PC-3 (cell line): ENCODE results near the gene SMAD7. TPM values are rescaled to one million over a fixed set of nuclear protein-coding genes. Genes with fewer than 3 reads are reported as not detected.

ENCODE experiments used
- ATAC-seq: fragments of 200-7000 bp; cut with Tn5 transposase; 2 replicates; pipeline ENCODE4 v1.9.1; 2020; ENCODE audit warnings: mild to moderate bottlenecking, moderate library complexity
- BruUV-seq: library from RNA; stranded (reverse); fragments of 400-500 nt; replicated peaks from 2 replicates; lab custom pipeline; 2021; lab: Mats Ljungman, UMichigan
- CTCF ChIA-PET: fragments of 300-600 bp; sonication (Branson Sonifier 250); formaldehyde crosslinking; loops from one replicate; lab custom pipeline; 2022; ENCODE audit warnings: antibody characterized with exemption; lab: Charles Lee
- POLR2A ChIA-PET: fragments of 300-600 bp; sonication (Branson Sonifier 250); formaldehyde crosslinking; loops from one replicate; lab custom pipeline; 2022; ENCODE audit warnings: antibody characterized with exemption; ENCODE audit not compliant: unreplicated experiment; lab: Charles Lee
- DNase-seq: peaks from one replicate; pipeline ENCODE4 v3.0.0-alpha.2; 2015
- H2AFZ ChIP-seq: fragments of 300-600 bp; sonication (generic); 2 replicates; pipeline ENCODE4 v1.6.0; 2016; ENCODE audit warnings: antibody characterized with exemption, low read length
- H3F3A ChIP-seq: fragments of 300-600 bp; sonication (generic); one replicate; pipeline ENCODE4 v1.6.0; 2017; ENCODE audit warnings: antibody characterized with exemption, low read length, control low read depth, mild to moderate bottlenecking; ENCODE audit not compliant: unreplicated experiment
- H3K27ac ChIP-seq: fragments of 300-600 bp; sonication (generic); 2 replicates; pipeline ENCODE4 v1.5.1; 2016; ENCODE audit warnings: mild to moderate bottlenecking, low read length
- H3K27me3 ChIP-seq: fragments of 300-600 bp; sonication (generic); 2 replicates; pipeline ENCODE4 v1.6.1; 2016; ENCODE audit warnings: low read length, mixed read lengths
- H3K36me3 ChIP-seq: fragments of 300-600 bp; sonication (generic); 2 replicates; pipeline ENCODE4 v1.6.1; 2016; ENCODE audit warnings: low read depth, mixed run types, low read length, mixed read lengths
- H3K4me1 ChIP-seq: fragments of 300-600 bp; sonication (generic); 2 replicates; pipeline ENCODE4 v1.5.1; 2016; ENCODE audit warnings: low read length; ENCODE audit not compliant: insufficient read depth
- H3K4me2 ChIP-seq: fragments of 300-600 bp; sonication (generic); 2 replicates; pipeline ENCODE4 v1.6.0; 2016; ENCODE audit warnings: low read length
- H3K4me3 ChIP-seq: fragments of 300-600 bp; sonication (generic); 2 replicates; pipeline ENCODE4 v1.5.1; 2016; ENCODE audit warnings: mild to moderate bottlenecking, low read length, mixed read lengths
- H3K79me2 ChIP-seq: fragments of 300-600 bp; sonication (generic); 2 replicates; pipeline ENCODE4 v1.6.1; 2017; ENCODE audit warnings: low read length, mixed read lengths
- H3K9ac ChIP-seq: fragments of 300-600 bp; sonication (generic); 2 replicates; pipeline ENCODE4 v1.6.0; 2016; ENCODE audit warnings: mild to moderate bottlenecking, low read length
- H3K9me2 ChIP-seq: fragments of 300-600 bp; sonication (generic); replicated peaks from 2 replicates; pipeline ENCODE4 v1.6.1; 2016; ENCODE audit warnings: mixed run types, low read length, mixed read lengths
- H3K9me3 ChIP-seq: fragments of 300-600 bp; sonication (generic); 2 replicates; pipeline ENCODE4 v1.6.1; 2016; ENCODE audit warnings: low read length, mixed read lengths
- H4K20me1 ChIP-seq: fragments of 300-600 bp; sonication (generic); 2 replicates; pipeline ENCODE4 v1.6.1; 2016; ENCODE audit warnings: low read length, mixed read lengths
- CTCF ChIP-seq: fragments of 300-600 bp; sonication (generic); conservative IDR thresholded peaks from 2 replicates; pipeline ENCODE4 v1.5.1; 2017; ENCODE audit warnings: antibody characterized with exemption, low read depth, mild to moderate bottlenecking, low read length
- EZH2 ChIP-seq: fragments of 300-600 bp; sonication (generic); IDR thresholded peaks from one replicate; pipeline ENCODE4 v1.6.1; 2017; ENCODE audit warnings: antibody characterized with exemption, mild to moderate bottlenecking, low read length; ENCODE audit not compliant: unreplicated experiment
- EZH2phosphoT487 ChIP-seq: fragments of 300-600 bp; sonication (generic); IDR thresholded peaks from 2 replicates; pipeline ENCODE4 v1.6.1; 2018; ENCODE audit warnings: mild to moderate bottlenecking, antibody characterized with exemption, low read length, borderline replicate concordance
- intact Hi-C: fragments of 100-400 bp; cut with micrococcal nuclease; formaldehyde crosslinking; loops from 2 replicates; pipeline ENCODE4 v1.9.0; 2023
- total RNA-seq: library from RNA; depleted of rRNA; stranded (reverse); fragments of >200 nt; gene quantifications from 2 replicates; pipeline ENCODE4 v1.2.3, GENCODE V29; 2014

SMAD7 gene
- total RNA-seq, 1 experiment from 2014 or later, result 9.4 TPM

GRCh38 chr18:48875942-48876511 lies 74.7 kb downstream of the SMAD7 start:
- H3F3A ChIP-seq, result no peaks in the 10 kb centered on the region
- BruUV-seq, result no TSS peak
- H3K27me3 ChIP-seq, result no peaks in the 10 kb centered on the region
- no peak overlapping the region for H2AFZ ChIP-seq
- POLR2A ChIA-PET, result no interaction called here
- no peaks in the 10 kb centered on the region for H4K20me1 ChIP-seq
- intact Hi-C loops, result no loop called here
- TF ChIP-seq EZH2 (no peak), EZH2phosphoT487 (no peak), CTCF (no peak)
- H3K36me3 ChIP-seq, result no peaks in the 10 kb centered on the region
- H3K27ac ChIP-seq, result no peak overlapping the region
- CTCF ChIA-PET, result no interaction called here
- no peak overlapping the region for H3K4me3 ChIP-seq
- no peaks in the 10 kb centered on the region for H3K9me2 ChIP-seq
- H3K9me3 ChIP-seq, result no peaks in the 10 kb centered on the region
- H3K79me2 ChIP-seq, result no peaks in the 10 kb centered on the region
- no peak overlapping the region for H3K9ac ChIP-seq
- ATAC-seq, result no peak
- H3K4me1 ChIP-seq, result peaks cover 10% of the 10 kb centered on the region
- H3K4me2 ChIP-seq, result no peak overlapping the region
- no peak for DNase-seq

- CTCF ChIA-PET, result no interaction called here
- POLR2A ChIA-PET, result no interaction called here
- no TSS peak for BruUV-seq
Measured at GRCh38 chr18:48875314-48875941, 75.3 kb downstream of the SMAD7 start.

More at GRCh38 chr18:48875314-48875941, 75.3 kb downstream of the SMAD7 start:
- Histone ChIP-seq H3K4me3 (no peak overlapping the region), H3K4me1 (peaks cover 10% of the 10 kb centered on the region), H3K36me3 (no peaks in the 10 kb centered on the region), H3F3A (no peaks in the 10 kb centered on the region), H3K79me2 (no peaks in the 10 kb centered on the region), H3K9me2 (no peaks in the 10 kb centered on the region), H2AFZ (no peak overlapping the region), H4K20me1 (no peaks in the 10 kb centered on the region), H3K9ac (no peak overlapping the region), H3K27ac (no peak overlapping the region), H3K4me2 (no peak overlapping the region), H3K9me3 (no peaks in the 10 kb centered on the region), H3K27me3 (no peaks in the 10 kb centered on the region)
- DNase-seq, result no peak
- no peak for ATAC-seq
- TF ChIP-seq EZH2phosphoT487 (no peak), EZH2 (no peak), CTCF (no peak)
- intact Hi-C loops, result no loop called here
